ENCODE data around the gene AFG1L.
A peak's percentile ranks its signal among the peaks of the same experiment; 100 is the strongest.
"Not testable (repeated sequence)": the region's sequence is repeated elsewhere in the genome, so short reads cannot be mapped to it uniquely, and the experiment has no call there.

The AFG1L gene

DNA sequence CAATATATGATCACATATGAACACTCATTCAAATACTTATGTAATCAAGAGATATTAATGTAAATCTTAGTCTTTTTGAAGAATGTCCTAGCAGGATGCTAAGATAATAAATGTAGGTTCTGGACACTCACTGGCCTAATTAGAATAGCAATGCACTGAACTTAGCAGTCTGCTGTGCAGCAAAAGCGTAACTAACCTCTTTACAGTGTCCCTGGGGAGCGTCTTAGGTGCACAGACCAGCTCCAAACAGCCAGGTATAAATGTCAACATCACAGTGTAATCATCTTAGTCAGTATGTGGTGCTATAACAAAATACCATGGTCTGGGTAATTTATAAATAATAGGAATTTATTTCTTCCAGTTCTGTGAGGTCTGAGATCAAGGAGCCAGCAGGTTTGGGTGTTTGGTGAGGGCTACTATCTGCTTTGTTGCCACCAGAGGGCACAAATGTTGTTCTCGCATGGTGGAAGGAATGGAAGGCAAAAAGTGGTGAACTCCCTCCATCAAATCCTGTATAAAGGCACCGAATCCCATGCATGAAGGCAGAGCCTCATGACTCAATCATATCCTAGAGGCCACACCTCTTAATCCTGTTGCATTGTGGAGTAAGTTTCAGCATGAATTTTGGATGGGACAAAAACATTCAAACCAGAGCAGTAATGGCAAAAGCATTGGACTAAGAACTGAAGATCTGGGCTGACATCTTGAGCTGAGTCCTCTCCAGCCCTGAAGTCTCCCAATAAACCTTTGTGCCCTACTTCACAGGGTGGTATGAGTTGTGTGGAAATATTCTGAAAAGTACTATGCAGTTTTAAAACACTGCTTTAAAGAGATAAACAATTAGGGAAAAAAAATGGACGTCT is 224.1 kb downstream of the AFG1L start:
- peak; percentile 29 for DNase-seq (ENCODE audit: low spot score)

DNA sequence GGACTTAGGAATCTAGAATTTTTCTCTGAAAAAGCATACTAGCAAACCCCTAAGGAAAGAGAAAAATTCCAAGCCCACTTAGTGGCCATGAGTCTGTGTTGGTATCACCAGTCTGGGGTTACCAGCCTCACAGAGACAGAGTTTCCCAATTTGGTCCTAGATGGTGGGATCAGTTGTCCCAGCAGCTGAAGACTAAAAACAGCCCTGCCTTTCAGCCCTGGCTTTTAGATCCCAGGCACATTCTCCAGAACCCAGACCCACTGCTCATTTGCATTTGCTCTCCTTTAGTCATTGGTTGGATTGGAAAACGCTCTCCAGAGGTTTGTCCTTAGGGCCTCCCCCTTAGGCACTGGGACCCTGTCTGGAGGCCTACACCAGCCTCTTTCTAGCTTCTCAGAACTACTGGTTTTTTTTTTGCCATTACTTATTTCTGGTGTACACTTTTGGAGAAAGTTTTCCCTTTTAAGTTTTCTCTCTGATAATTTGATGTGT is 226.8 kb downstream of the AFG1L start:
- no peak for DNase-seq (ENCODE audit: low spot score)

DNA sequence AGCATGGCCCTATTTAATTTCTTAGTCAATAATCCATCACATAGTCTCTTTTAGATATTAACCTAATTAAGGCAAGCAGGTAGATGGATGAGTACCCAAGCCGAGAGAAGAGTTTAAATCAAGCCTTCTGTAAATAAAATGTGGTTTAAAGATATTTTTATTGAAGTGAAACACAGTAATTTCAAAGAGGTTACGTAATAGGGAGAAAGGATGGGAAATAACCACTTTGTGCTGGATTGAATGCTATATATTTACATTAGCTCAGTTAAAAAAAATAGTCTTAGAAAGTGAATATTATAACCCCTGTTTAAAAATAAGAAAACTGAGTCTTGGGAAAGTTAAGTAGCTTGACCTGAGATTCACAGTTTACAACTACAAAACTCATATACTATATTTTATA is 228.8 kb downstream of the AFG1L start:
- no peak for DNase-seq (ENCODE audit: low spot score)

DNA sequence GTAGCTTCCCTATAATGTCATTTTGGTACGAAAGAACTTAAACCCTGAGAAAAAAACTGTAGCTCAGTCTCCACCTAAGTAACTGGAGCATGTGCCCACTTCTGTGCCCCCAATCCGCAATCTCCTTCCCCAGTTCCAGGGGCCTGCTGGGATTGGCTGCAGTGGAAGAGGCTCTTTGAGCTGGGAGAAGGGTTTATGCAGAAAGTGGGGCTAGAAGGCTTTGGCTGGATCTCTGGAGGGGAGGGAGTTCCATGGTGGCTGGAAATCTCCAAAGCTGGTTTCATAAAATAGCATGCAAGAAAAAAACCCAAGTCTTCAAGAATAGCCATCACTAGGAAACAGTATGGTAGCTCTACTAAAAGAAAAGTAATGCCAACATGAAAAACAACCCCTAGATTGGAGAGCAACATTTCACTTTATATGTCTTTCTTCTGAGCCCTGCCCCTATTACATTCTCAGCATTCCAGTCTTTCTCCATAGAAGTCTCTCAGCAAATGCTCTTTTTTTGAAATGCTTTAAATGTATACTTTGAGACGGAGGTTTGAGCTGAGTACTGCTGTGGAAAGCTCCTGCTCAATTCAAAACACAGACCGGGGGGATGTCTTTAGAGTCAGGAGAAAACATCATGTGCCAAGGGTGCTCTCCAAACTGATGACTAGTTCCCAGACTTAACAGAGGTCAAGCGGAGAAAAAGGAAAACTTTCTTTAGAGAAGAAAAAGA is 229.8 kb downstream of the AFG1L start:
- no peak for DNase-seq (ENCODE audit: low spot score)

DNA sequence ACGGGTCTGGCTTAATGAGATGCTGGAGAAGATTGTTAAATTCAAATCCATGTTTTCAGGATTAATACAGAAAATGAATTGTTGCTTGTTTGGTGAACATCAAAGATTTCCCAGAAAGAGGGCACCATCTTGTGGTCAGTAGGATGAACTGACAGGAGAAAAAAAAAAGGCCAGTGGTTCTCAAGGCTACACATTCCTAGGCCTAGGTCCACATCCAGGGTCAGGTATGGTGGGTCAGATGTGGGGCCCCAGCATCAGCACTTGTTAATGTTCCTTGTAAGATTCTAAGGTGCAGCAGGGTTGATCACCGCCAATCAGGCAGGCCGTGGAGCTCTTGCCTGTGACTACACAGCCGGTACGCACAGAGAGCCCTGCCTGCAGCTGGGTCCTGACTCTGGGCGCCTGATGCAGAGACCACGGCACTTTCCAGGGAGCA is 231.9 kb downstream of the AFG1L start:
- DNase-seq (ENCODE audit: low spot score) = peak; percentile 40

DNA sequence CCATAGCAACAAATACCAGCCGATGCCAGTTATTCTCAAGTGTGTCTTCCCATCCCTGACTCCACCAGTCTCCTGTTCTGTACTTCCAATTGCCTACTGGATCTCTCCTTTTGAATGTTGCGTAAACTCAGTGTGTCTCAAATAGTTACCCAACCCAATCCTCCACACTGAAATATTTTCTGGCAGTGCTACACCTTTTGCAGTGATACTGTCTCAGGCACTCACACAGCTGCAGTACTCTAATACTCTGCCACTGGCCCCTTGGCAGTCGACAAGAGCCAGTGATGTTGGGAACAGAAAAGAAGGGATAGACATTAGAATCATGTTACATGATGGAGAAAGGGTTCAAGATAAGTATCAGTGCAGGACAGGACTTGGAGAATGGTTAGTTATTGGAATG is 234.0 kb downstream of the AFG1L start:
- DNase-seq (ENCODE audit: low spot score) = no peak

DNA sequence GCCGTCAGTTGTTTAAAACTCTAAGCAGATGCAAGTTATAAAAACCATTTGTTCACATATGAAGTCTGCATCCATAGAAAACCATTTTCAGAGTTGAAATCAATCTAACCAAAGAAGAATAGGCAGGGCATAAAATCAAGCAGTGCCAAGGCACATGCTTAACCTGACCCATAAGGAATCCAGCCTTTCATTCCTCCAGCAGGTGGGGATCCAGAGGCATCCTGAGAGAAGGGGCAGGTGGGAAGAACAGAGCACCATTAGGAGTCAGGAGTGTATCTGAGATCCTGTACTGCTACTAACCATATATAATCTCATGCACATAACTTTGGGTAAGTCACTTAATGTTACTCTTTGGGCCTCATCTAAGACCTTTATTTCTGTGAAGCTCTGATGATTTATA is 236.5 kb downstream of the AFG1L start:
- DNase-seq (ENCODE audit: low spot score) = no peak

DNA sequence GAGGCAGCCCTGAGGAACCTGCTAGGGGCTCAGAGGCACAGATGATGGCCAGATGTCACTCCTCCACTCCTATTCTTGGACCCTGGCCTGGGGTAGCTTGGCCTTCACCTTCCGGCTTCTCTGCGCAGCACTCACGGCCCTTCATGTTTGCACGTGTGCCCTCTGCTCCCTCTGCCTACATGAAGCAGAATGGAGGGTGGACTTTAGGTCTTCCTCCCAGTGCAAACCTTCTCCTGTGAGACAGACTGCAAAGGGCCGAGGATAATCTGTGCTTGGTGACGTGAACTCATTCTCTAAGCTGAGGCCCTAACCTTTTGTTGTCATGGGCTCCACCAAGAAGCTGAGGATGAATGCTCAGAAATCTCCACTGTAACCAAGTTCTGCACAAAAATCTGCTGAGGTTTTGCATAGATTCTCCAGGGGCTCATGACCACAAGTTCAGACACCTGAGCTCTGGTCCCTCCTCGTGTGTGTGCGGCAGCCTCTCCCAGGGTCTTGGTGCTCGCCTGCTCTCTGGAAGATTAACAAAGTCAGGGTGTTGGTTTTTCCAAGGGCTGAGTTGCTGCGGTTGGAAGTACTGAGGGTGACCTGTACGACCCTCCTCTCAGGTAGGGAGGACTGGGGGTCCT is 240.4 kb downstream of the AFG1L start:
- no peak for DNase-seq (ENCODE audit: low spot score)

DNA sequence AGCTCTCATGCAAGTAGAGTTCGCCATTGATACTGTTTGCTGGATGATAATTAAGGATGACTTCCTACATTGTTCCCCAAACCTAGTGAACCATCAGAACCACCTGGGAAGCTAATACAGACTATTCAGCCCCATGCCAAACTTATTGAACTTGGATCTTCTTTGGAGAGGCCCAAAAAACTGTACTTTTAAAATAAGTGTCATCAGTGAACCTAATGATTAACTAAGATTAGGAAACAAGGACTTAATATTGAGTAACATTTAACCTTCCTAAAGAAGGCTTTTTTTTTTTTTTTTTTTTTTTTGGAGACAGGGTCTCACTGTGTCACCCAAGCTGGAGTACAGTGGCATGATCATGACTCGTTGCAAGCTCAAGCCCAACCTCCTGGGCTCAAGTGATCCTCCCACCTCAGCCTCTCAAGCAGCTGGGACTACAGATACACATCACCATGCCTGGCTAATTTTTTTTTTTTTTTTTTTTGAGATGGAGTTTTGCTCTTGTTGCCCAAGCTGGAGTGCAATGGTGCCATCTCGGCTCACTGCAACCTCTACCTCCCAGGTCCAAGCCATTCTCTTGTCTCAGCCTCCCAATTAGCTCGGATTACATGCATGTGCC is 241.2 kb downstream of the AFG1L start:
- DNase-seq (ENCODE audit: low spot score) = not testable (repeated sequence)

DNA sequence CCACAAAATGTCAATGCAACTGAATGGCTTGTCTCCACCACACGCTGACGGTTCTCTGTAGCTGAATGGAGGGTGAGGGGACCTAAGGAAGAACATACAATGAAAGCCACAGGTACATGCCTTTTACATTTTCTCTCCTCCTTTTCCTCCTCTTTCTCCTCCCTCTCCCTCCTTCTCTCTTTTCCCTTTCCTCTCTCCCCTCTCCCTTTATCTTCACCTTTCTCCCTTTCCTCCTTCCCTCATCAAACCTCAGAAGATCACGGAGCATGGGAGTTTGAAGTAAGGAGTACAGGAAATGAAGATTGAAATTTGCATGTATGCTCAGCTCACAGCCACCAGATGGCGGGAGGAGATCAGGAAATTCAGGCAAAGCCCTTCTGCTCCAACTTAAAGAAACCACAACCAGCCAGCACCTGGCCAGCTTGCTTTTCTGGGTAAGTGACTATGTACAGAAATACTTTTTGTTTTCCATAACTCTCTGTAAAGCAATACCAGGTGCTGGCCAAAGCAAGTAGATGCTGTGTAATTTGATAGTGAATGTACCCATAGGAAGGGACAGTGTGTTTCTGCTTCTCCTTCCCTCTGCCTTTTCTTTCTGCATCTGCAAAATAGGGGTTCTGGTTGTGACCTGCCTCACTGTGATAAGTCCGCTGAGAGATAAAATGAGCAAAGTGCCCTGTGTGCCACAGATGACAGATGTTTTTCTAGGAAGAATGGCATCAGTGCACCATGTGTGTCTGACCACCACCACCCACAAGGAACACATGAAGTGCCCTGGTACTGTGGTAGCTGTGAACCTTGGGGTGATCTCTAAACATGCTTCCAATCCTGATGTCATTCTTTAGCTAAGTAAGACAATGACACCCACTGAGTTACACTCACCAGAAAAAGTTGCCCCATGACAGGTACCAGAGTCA is 247.2 kb downstream of the AFG1L start:
- DNase-seq (ENCODE audit: low spot score) = peak; percentile 72

DNA sequence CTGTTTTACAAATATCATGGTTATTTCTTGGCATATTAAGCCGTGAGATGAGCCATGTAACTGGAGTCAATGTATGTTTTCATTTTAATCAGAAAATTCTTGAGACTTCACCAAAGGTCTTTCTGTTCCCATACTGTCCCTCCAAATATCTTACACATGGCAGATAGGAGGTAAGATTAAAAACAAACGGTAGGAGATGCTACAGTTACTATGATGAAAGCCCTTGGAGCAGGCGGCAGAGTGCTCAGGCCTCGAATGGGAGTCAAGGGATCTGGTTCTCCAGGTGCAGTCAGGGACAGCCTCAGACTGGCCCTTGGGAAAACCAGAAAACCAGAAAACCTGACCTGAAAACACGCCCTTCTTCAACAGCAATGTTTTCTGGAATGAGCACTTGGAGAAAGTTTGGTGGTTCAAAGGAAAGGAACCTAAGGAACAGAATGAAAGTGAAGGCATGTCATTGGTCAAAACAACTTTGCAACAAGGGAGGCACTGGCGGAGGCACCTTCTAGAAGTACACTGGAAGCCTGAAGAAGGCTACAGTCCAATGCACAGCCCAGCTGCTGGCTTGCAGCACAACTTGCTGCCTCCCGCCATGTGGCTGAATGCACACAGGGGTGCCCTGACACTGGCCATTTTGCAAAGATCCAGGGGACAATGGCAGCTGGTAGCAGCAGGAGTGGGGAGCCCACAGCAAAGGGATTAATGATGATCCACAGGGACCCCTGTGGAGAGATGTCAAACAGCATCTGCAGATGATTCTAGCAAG is 248.5 kb downstream of the AFG1L start:
- DNase-seq (ENCODE audit: low spot score) = no peak

DNA sequence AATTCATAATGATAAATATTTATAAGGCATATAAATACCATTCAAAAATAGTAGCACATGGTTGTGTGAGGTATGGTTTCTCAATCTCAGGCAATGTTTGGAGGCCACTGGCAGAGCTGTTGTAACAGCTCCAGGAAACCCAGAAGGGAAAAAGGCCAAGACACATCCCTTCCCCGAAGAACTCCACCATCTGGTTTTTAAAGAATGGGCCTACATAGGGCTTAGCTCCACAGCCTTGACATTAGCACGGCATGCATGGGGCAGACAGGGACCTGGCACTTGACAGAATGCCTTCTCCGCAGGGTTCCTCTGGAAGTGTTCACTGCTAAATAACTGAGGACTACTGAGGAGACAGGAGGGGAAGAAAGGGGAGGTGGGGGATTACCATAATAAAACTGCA is 249.8 kb downstream of the AFG1L start:
- DNase-seq (ENCODE audit: low spot score) = no peak

DNA sequence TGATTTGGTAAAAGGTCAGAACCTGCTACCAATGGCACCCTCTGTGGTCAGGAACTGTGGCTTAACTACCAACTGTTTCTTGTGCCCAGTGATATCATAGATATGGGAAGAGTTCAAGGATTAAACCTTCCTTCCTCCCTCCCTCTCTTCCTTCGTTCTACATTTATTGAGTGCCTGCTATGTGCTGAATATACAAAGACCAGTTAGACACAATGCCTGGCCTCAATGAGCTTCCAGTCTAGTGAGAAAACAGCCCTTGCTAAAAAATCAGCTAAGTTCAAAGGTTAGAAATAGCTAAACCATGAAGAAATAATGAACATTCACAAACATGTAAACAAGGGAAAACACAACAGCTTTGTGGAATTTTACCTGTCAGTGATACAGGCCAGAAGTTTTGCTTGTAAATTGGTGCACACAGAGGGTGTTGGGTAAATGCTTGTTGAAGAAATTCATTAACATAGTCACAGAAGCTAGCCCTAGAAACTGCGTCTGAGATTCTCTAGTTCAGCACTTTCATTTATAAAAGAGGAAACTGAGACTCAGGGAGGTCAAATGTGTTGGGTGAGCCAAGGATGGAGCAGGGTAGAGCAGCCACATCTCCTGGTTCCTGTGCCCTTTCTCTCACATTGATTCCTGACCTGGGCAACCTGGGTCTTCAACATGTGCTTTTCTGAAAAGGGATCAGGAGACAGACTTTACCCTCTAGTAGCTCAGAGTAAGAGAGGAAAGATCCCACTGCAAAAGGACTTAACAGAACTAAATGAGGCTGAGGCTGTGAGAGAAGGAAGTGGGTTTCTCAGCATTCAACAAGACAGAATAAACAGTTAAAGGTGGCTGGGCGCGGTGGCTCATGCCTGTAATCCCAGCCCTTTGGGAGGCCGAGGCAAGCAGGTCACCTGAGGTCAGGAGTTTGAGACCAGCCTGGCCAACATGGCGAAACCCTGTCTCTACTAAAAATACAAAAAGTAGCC is 251.5 kb downstream of the AFG1L start:
- DNase-seq (ENCODE audit: low spot score) = no peak

DNA sequence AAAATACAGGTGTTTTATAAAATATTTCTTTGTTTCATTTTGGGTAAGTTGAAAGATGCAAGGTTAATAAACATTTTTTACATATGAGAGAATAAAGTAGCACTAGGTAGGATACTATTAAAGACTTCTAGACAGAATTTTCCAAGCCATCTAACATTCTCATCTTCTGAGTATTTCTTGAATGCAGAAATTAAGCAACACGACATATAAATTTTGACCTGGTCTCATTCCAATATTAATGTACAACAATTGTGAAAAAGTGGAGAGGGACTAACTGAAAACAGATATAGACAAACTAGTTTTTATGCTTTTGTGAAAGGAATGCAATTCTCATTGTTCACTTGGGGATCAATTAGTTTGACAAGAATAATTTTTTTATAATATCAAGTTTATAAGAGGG is 254.4 kb downstream of the AFG1L start:
- no peak for DNase-seq (ENCODE audit: low spot score)

DNA sequence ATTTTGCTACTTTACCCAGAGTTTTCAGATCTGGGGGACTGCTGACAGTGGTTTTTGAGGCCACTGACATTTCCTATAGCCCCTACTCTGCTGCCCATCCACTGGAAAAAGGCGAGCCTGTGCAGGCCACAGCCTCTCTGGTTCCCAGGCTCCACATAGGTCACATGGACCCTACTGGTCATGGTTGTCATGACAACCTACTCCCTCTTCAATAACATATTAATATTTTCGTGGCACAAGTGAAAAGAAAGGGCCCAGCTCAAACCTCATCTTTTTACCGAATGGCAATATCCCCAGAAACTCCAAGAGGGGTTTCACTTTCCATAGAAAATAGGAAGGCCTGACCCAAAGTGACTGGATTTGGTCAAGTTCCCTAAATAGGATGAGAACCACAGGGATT is 254.9 kb downstream of the AFG1L start:
- no peak for DNase-seq (ENCODE audit: low spot score)

DNA sequence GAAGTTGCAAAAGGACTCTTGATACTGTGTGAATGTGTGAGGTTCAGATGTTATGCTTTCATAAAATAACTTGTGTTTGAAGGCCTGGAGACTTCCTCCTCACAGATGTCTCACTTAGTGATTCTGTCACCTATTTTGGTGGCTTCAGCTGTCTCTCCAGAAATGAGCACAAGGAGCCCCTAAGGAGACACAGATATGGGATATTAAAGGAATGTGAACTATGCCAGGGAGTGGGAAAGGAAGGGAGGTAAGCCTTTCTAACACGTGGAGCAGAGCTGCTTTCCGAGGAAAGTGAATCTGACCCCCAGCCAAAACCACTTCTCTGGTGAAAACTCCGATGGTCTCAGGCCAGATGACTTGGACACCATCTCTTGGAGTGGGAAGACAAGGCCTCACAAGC is 255.4 kb downstream of the AFG1L start:
- DNase-seq (ENCODE audit: low spot score) = no peak

DNA sequence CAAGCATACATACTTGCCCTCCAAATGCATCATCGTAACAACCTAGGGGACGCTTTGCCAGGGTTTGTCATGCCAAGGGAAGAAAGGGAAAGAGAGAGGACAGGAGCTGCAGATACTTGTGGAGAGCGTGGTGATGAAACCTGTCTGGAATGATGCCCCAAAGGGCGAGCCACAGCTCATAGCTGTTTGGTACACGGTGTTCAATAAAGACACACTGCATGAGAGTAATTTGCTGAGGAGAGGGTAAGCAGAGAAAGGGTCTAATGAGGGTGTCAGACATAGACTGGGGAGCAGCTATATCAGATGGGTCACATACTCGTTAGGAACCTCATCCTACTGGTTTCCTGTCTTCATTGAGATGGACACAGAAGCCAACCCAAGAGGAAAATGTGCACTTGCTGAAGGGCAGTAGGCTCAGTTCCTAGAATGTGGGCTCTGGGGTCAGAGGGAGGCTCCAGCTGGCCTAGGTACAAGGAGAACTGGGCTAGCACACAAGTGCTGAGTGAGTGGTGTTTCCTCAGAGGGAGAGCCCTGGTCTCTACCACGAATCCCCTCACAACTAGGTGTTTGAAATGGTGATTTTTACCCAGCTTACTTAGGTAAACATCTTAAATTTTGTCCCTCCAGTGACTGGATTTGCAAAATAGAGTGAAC is 260.7 kb downstream of the AFG1L start:
- DNase-seq (ENCODE audit: low spot score) = no peak

DNA sequence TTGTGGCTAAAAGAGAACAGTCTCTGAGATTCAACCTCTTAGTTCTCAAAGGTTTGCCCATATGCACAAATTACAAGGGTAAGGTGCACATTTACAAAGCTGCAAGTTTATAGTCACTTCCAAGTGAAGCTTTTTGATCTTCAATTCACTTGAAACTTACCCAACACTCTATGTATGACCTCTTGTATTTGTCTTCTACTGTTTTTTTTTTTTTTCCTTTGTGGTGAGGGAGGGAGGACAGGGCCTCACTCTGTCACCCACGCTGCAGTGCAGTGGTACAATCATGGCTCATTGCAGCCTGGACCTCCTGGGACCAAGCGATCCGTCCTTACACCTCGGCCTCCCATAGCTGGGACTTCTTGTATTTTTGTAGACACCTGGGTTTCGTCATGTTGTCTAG is 261.4 kb downstream of the AFG1L start:
- DNase-seq (ENCODE audit: low spot score) = no peak

Data from SW480 (cell line).